Hepatocyte (in vitro differentiated cells): Measurements from ENCODE around the gene ITGA5.

Experiments used
- EZH2phosphoT487 ChIP-seq: fragments of 200-600 bp; sonication (generic); IDR thresholded peaks from one replicate; pipeline ENCODE4 v1.6.1; 2018; ENCODE audit warnings: antibody characterized with exemption, mild to moderate bottlenecking, low read depth, moderate library complexity; ENCODE audit not compliant: unreplicated experiment, severe bottlenecking
- TF ChIP-seq, protein P1 (sequence below): fragments of 200-600 bp; sonication (generic); IDR thresholded peaks from 2 replicates; pipeline ENCODE4 v1.5.1; 2016; ENCODE audit warnings: antibody characterized with exemption, mild to moderate bottlenecking; ENCODE audit not compliant: poor library complexity

DNA sequence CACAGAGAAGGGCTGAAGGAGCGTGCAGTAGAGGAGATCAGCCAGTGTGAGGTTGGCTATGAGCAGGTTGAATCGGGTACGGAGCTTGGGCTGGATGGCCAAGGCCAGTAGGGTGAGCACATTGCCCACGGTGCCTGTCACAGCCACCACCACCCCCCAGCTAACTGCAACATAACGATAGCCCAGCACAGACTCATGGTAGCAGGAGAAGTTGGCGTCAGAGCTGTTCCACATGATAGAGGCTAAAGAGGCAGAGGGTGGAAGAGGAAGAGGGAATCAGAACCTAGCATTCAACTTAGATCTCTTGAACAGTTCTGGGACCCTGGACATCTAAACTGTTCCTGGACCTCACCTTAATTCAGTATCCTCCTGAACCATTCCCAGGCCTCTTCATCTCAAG, 55.4 kb downstream of the ITGA5 start:
- TF ChIP-seq, protein P1, sequence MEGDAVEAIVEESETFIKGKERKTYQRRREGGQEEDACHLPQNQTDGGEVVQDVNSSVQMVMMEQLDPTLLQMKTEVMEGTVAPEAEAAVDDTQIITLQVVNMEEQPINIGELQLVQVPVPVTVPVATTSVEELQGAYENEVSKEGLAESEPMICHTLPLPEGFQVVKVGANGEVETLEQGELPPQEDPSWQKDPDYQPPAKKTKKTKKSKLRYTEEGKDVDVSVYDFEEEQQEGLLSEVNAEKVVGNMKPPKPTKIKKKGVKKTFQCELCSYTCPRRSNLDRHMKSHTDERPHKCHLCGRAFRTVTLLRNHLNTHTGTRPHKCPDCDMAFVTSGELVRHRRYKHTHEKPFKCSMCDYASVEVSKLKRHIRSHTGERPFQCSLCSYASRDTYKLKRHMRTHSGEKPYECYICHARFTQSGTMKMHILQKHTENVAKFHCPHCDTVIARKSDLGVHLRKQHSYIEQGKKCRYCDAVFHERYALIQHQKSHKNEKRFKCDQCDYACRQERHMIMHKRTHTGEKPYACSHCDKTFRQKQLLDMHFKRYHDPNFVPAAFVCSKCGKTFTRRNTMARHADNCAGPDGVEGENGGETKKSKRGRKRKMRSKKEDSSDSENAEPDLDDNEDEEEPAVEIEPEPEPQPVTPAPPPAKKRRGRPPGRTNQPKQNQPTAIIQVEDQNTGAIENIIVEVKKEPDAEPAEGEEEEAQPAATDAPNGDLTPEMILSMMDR: no peak
- no peak for TF ChIP-seq EZH2phosphoT487
